Measurements from ENCODE around the gene DUSP8. TPM values are rescaled to one million over a fixed set of nuclear protein-coding genes. Genes with fewer than 3 reads are reported as not detected.
"Not testable (repeated sequence)": the region's sequence is repeated elsewhere in the genome, so short reads cannot be mapped to it uniquely, and the experiment has no call there.

Gene DUSP8
- total RNA-seq: 0.29 and 1.2 TPM in 2 replicates
- 4.0 TPM for polyA plus RNA-seq (2012)

- peak; percentile 76 for DNase-seq (ENCODE audit: low read depth)
These were observed at the start of gene DUSP8 for GRCh38 chr11:1572197-1573076. Gene DUSP8, minus strand, starts transcription at chr11:1572271. Its CDS starts 6,445 bp downstream, at chr11:1565826.

GRCh38 chr11:1619449-1619848 is 47.4 kb upstream of the DUSP8 start:
- DNase-seq (ENCODE audit: low read depth): no peak

GRCh38 chr11:1618231-1618630 is 46.2 kb upstream of the DUSP8 start:
- no peak for DNase-seq (ENCODE audit: low read depth)

- DNase-seq (ENCODE audit: low read depth): no peak
These were observed 36.3 kb upstream of the DUSP8 start, which contains the start of gene KRTAP5-3 for GRCh38 chr11:1608363-1608762. Gene KRTAP5-3, minus strand, starts transcription at chr11:1608463. Its CDS starts 78 bp downstream, at chr11:1608385.

GRCh38 chr11:1607901-1608300 is 35.8 kb upstream of the DUSP8 start:
- DNase-seq (ENCODE audit: low read depth): not testable (repeated sequence)

GRCh38 chr11:1607156-1607845 is 35.2 kb upstream of the DUSP8 start:
- DNase-seq (ENCODE audit: low read depth): peak; percentile 51

- DNase-seq (ENCODE audit: low read depth): not testable (repeated sequence)
These were observed 33.9 kb upstream of the DUSP8 start for GRCh38 chr11:1605923-1606322.

- DNase-seq (ENCODE audit: low read depth): no peak
These were observed 32.6 kb upstream of the DUSP8 start for GRCh38 chr11:1604711-1605110.

- DNase-seq (ENCODE audit: low read depth): no peak
These were observed 32.1 kb upstream of the DUSP8 start for GRCh38 chr11:1604181-1604580.

- DNase-seq (ENCODE audit: low read depth): no peak
These were observed 31.6 kb upstream of the DUSP8 start for GRCh38 chr11:1603629-1604028.

- not testable (repeated sequence) for DNase-seq (ENCODE audit: low read depth)
These were observed 29.6 kb upstream of the DUSP8 start for GRCh38 chr11:1601663-1602062.

- DNase-seq (ENCODE audit: low read depth): no peak
These were observed 28.6 kb upstream of the DUSP8 start for GRCh38 chr11:1600626-1601025.

GRCh38 chr11:1598816-1599215 is 26.7 kb upstream of the DUSP8 start:
- DNase-seq (ENCODE audit: low read depth): no peak

- not testable (repeated sequence) for DNase-seq (ENCODE audit: low read depth)
These were observed 26.3 kb upstream of the DUSP8 start for GRCh38 chr11:1598406-1598805.

- no peak for DNase-seq (ENCODE audit: low read depth)
These were observed 25.9 kb upstream of the DUSP8 start, which contains the start of gene KRTAP5-2 for GRCh38 chr11:1597994-1598380. Gene KRTAP5-2, minus strand, starts transcription at chr11:1598294. Its CDS starts 44 bp downstream, at chr11:1598250.

GRCh38 chr11:1597331-1597993 is 25.4 kb upstream of the DUSP8 start:
- DNase-seq (ENCODE audit: low read depth): no peak

- DNase-seq (ENCODE audit: low read depth): not testable (repeated sequence)
These were observed 24.6 kb upstream of the DUSP8 start for GRCh38 chr11:1596576-1597121.

GRCh38 chr11:1595994-1596575 is 24.0 kb upstream of the DUSP8 start:
- not testable (repeated sequence) for DNase-seq (ENCODE audit: low read depth)

- DNase-seq (ENCODE audit: low read depth): no peak
These were observed 20.6 kb upstream of the DUSP8 start for GRCh38 chr11:1592628-1593027.

GRCh38 chr11:1589996-1590395 is 17.9 kb upstream of the DUSP8 start:
- DNase-seq (ENCODE audit: low read depth): no peak
